OCI-LY1 (cell line): Measurements from ENCODE around the gene CELF2.

Source experiments
- H2AFZ ChIP-seq: fragments of 200-600 bp; sonication (generic), shearing (Covaris generic); 2 replicates; pipeline ENCODE4 v1.6.0; 2014; ENCODE audit warnings: antibody characterized with exemption, mild to moderate bottlenecking, low read length
- H3F3A ChIP-seq: fragments of 200-600 bp; sonication (generic), shearing (Covaris generic); 2 replicates; pipeline ENCODE4 v1.6.0; 2014; ENCODE audit warnings: mild to moderate bottlenecking, antibody characterized with exemption, low read length, moderate library complexity; ENCODE audit not compliant: insufficient read depth
- H3K27ac ChIP-seq: fragments of 200-600 bp; sonication (generic); 2 replicates; pipeline ENCODE4 v1.5.1; 2014; ENCODE audit warnings: low read length, mixed run types, mild to moderate bottlenecking, low read depth; ENCODE audit not compliant: poor library complexity, severe bottlenecking
- H3K27me3 ChIP-seq: fragments of 200-600 bp; sonication (generic); 2 replicates; pipeline ENCODE4 v1.6.0; 2014; ENCODE audit warnings: antibody characterized with exemption, mild to moderate bottlenecking, low read length, moderate library complexity; ENCODE audit not compliant: insufficient read depth
- H3K36me3 ChIP-seq: fragments of 200-600 bp; sonication (generic); 2 replicates; pipeline ENCODE4 v1.6.1; 2014; ENCODE audit warnings: mild to moderate bottlenecking, antibody characterized with exemption, low read length, moderate library complexity, mixed read lengths; ENCODE audit not compliant: insufficient read depth
- H3K4me1 ChIP-seq: fragments of 200-600 bp; sonication (generic); 2 replicates; pipeline ENCODE4 v1.5.1; 2014; ENCODE audit warnings: mild to moderate bottlenecking, low read length, moderate library complexity; ENCODE audit not compliant: insufficient read depth, severe bottlenecking
- H3K4me2 ChIP-seq: fragments of 200-600 bp; sonication (generic), shearing (Covaris generic); 2 replicates; pipeline ENCODE4 v1.6.1; 2014; ENCODE audit warnings: low read length
- H3K4me3 ChIP-seq: fragments of 200-600 bp; sonication (generic); 2 replicates; pipeline ENCODE4 v1.5.1; 2014; ENCODE audit warnings: low read length, low read depth, mild to moderate bottlenecking, mixed read lengths; ENCODE audit not compliant: poor library complexity, severe bottlenecking
- H3K79me2 ChIP-seq: fragments of 200-600 bp; shearing (Covaris generic); 2 replicates; pipeline ENCODE4 v1.6.1; 2016; ENCODE audit warnings: mixed run types, low read length, mixed read lengths; ENCODE audit not compliant: insufficient read depth
- H3K9ac ChIP-seq: fragments of 200-600 bp; sonication (generic), shearing (Covaris generic); 2 replicates; pipeline ENCODE4 v1.6.1; 2014; ENCODE audit warnings: mild to moderate bottlenecking, low read length, mixed read lengths
- H3K9me2 ChIP-seq: fragments of 200-600 bp; sonication (generic), shearing (Covaris generic); 2 replicates; pipeline ENCODE4 v1.6.1; 2014; ENCODE audit warnings: low read depth, mild to moderate bottlenecking, low read length, mixed read lengths
- H3K9me3 ChIP-seq: fragments of 200-600 bp; shearing (Covaris generic); 2 replicates; pipeline ENCODE4 v1.6.1; 2014; ENCODE audit warnings: low read length, mixed read lengths
- H4K20me1 ChIP-seq: fragments of 200-600 bp; sonication (generic), shearing (Covaris generic); 2 replicates; pipeline ENCODE4 v1.6.0; 2016; ENCODE audit warnings: mild to moderate bottlenecking, low read length; ENCODE audit not compliant: insufficient read depth
- CTCF ChIP-seq: fragments of 200-600 bp; sonication (generic), shearing (Covaris generic); IDR thresholded peaks from 2 replicates; pipeline ENCODE4 v1.5.1; 2017; ENCODE audit warnings: mild to moderate bottlenecking, antibody characterized with exemption, low read length, moderate library complexity, mixed read lengths
- EZH2 ChIP-seq: fragments of 200-600 bp; sonication (generic), shearing (Covaris generic); IDR thresholded peaks from 2 replicates; pipeline ENCODE4 v1.8.0; 2017; ENCODE audit warnings: borderline replicate concordance, mixed run types, mild to moderate bottlenecking, antibody characterized with exemption, low read length, moderate library complexity, mixed read lengths

The CELF2 gene

GRCh38 chr10:11261687-11262493 is 244.2 kb downstream of the CELF2 start:
- no peaks in the 10 kb centered on the region for H3F3A ChIP-seq
- H3K4me3 ChIP-seq: no peak overlapping the region
- H3K27ac ChIP-seq: no peak overlapping the region
- no peaks in the 10 kb centered on the region for H3K9me3 ChIP-seq
- H2AFZ ChIP-seq: no peak overlapping the region
- H3K9me2 ChIP-seq: no peaks in the 10 kb centered on the region
- peaks cover 8% of the 10 kb centered on the region for H3K4me1 ChIP-seq
- H3K36me3 ChIP-seq: no peaks in the 10 kb centered on the region
- no peaks in the 10 kb centered on the region for H3K79me2 ChIP-seq
- no peak overlapping the region for H3K4me2 ChIP-seq
- no peaks in the 10 kb centered on the region for H3K27me3 ChIP-seq
- TF ChIP-seq EZH2: no peak
- TF ChIP-seq CTCF: no peak
- no peaks in the 10 kb centered on the region for H4K20me1 ChIP-seq
- H3K9ac ChIP-seq: no peak overlapping the region

DNA sequence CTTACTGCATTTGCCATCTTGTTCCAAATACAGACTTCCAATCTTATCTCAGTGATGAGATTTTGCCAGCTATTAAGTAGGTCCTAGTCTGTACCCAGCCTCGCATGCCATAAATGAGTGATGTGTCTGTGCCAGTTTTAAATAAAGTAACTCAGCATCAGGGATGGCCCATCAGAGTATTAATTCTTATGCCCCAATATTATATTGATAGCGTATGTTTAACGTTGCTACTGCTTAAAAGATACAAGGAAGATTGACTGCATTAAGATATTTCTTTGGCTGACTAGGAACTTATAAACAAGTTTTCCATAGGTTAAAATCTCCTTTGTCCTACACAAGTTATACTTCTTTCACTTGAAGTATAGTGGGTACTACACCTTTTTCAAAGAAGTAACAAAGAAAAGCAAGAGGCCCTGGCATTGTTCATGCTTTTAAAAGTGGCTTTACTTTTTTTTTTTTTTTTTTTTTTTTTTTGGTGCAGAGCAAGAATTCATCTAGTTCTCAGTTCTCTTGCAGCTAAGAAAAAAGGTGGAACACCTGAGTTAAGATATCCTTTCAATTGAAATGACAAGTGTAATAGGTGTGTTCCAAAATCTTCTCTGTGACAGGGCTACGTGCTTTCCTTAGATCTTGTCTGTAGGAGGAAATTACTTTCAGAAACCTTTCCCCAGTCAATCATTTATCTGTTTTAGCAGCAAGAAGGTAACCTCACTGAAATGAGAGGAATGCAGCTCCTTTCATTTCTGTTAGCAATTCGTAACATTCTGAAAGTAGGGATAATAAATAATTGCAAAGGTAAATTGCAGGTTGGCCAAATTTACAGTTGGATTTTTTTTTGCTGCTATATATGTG is 245.0 kb downstream of the CELF2 start:
- Histone ChIP-seq H3K79me2 (no peaks in the 10 kb centered on the region), H3K36me3 (no peaks in the 10 kb centered on the region), H3K4me3 (no peak overlapping the region), H3K27me3 (no peaks in the 10 kb centered on the region), H3K9ac (no peak overlapping the region), H3K27ac (no peak overlapping the region), H2AFZ (no peak overlapping the region), H3F3A (no peaks in the 10 kb centered on the region), H3K4me2 (no peak overlapping the region), H3K9me3 (no peaks in the 10 kb centered on the region), H3K9me2 (no peaks in the 10 kb centered on the region), H3K4me1 (peaks cover 8% of the 10 kb centered on the region), H4K20me1 (no peaks in the 10 kb centered on the region)
- no peak for TF ChIP-seq EZH2
- no peak for TF ChIP-seq CTCF

DNA sequence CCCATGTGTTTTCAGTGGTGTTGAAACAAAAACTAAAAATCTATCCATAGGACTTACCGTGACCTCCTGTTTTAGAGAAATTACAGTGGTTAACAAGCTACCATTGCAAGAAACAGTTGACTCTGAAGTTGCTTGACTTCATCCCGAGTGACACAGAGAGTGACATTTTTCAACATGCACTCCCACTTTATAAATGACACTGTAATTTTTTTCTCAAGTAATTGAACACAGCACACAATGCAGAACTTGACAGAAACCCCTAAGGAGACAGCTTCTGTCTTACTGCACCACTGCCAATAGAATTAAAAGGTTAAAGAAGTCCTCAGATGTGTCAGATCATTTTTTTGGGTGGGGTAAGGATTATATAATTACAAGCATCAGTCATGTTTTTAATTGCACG is 246.1 kb downstream of the CELF2 start:
- no peak overlapping the region for H2AFZ ChIP-seq
- peaks cover 8% of the 10 kb centered on the region for H3K4me1 ChIP-seq
- H3K9me3 ChIP-seq: no peaks in the 10 kb centered on the region
- H3F3A ChIP-seq: no peaks in the 10 kb centered on the region
- no peak overlapping the region for H3K4me2 ChIP-seq
- H3K27me3 ChIP-seq: no peaks in the 10 kb centered on the region
- H3K9me2 ChIP-seq: no peaks in the 10 kb centered on the region
- no peaks in the 10 kb centered on the region for H3K79me2 ChIP-seq
- H4K20me1 ChIP-seq: no peaks in the 10 kb centered on the region
- TF ChIP-seq CTCF (no peak), EZH2 (no peak)
- no peak overlapping the region for H3K27ac ChIP-seq
- H3K36me3 ChIP-seq: no peaks in the 10 kb centered on the region
- H3K9ac ChIP-seq: no peak overlapping the region
- H3K4me3 ChIP-seq: no peak overlapping the region
